Vagina (tissue), 2 donors: ENCODE measurements around the gene NFYA. TPM values are rescaled to one million over a fixed set of nuclear protein-coding genes. Genes with fewer than 3 reads are reported as not detected.

Experiments
- DNase-seq, 2 donors: peaks; one replicate each; pipeline ENCODE4 v3.0.0-alpha.2; 2017; ENCODE audit errors: extremely low spot score in 2 of 2
- H3K27ac ChIP-seq: fragments of 200-600 bp; sonication (generic); one replicate; pipeline ENCODE4 v1.5.1; 2019
- H3K27me3 ChIP-seq: fragments of 200-600 bp; sonication (generic); one replicate; pipeline ENCODE4 v1.5.1; 2019
- H3K36me3 ChIP-seq, 2 donors: fragments of 200-600 bp; sonication (generic); one replicate each; pipeline ENCODE4 v1.5.1; 2017 to 2019
- H3K4me1 ChIP-seq: fragments of 200-600 bp; sonication (generic); one replicate; pipeline ENCODE4 v1.5.1; 2019
- H3K4me3 ChIP-seq, 2 donors: fragments of 200-600 bp; sonication (generic); 1 replicate in 1 of 2; 2 replicates in 1 of 2; pipeline ENCODE4 v1.5.1; 2016 to 2019
- H3K9me3 ChIP-seq: fragments of 200-600 bp; sonication (generic); one replicate; pipeline ENCODE4 v1.5.1; 2019
- CTCF ChIP-seq, 3 experiments: fragments of 450-650 bp in 2 of 3; fragments of 200-600 bp in 1 of 3; sonication (generic) in 1 of 3; IDR thresholded peaks; one replicate each; pipeline ENCODE4 v1.5.1; 2017 to 2019; ENCODE audit warnings: antibody characterized with exemption in 3 of 3, mild to moderate bottlenecking in 2 of 3, moderate library complexity in 2 of 3
- POLR2A ChIP-seq, 2 donors: fragments of 450-650 bp; IDR thresholded peaks; one replicate each; pipeline ENCODE4 v1.6.1; 2017; ENCODE audit warnings: antibody characterized with exemption in 2 of 2, mild to moderate bottlenecking in 2 of 2, moderate library complexity in 2 of 2
- POLR2AphosphoS5 ChIP-seq, 2 donors: sonication (generic); formaldehyde crosslinking; IDR thresholded peaks; one replicate each; pipeline ENCODE4 v1.9.0; 2017; ENCODE audit warnings: antibody characterized with exemption in 2 of 2, mild to moderate bottlenecking in 2 of 2, low read depth in 1 of 2; ENCODE audit not compliant: insufficient read depth in 1 of 2
- intact Hi-C: fragments of 100-400 bp; cut with DNase I; formaldehyde crosslinking; loops from one replicate; pipeline ENCODE4 v1.15.1; 2023
- total RNA-seq: library from RNA; depleted of rRNA; stranded (reverse); fragments of >200 nt; gene quantifications from one replicate; pipeline ENCODE4 v1.2.3, GENCODE V29; 2016

Gene NFYA
- total RNA-seq, 1 donor from 2014 or later: 22.8 TPM

DNA sequence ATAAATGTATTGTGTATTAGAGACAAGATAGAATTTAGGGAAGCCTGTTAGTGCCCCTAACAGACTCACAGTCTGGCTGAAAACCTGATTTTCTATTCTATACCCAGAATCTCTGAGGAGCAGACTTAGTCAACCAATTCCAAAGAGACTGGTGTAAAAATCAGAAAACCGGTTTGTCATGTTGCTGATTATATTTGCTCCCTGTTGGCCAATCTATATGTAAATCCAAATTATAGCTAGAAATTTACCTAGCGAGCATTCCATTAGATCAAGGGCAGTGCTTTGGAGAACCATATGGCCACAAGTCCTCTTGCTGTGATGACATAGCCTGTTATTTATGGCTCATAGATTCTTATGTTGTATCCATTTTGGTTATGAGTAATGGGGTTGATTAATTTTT is 4.8 kb downstream of the NFYA start:
- no peak for DNase-seq
- intact Hi-C loops: no loop called here
- no peak for TF ChIP-seq CTCF (IDR thresholded peaks at IDR 0.05)
- TF ChIP-seq POLR2AphosphoS5 (IDR thresholded peaks at IDR 0.05; ENCODE audit: insufficient read depth in 1 of 2, low read depth in 1 of 2): no peak
- no peak for TF ChIP-seq POLR2A (IDR thresholded peaks at IDR 0.05)
- H3K36me3 ChIP-seq: peaks cover 0 to 24% of the 10 kb centered on the region in 2 donors
- peaks cover 27% of the 10 kb centered on the region for H3K4me1 ChIP-seq
- H3K4me3 ChIP-seq: no peak overlapping the region
- H3K27me3 ChIP-seq: no peaks in the 10 kb centered on the region
- H3K27ac ChIP-seq: no peak overlapping the region
- H3K9me3 ChIP-seq: no peaks in the 10 kb centered on the region

DNA sequence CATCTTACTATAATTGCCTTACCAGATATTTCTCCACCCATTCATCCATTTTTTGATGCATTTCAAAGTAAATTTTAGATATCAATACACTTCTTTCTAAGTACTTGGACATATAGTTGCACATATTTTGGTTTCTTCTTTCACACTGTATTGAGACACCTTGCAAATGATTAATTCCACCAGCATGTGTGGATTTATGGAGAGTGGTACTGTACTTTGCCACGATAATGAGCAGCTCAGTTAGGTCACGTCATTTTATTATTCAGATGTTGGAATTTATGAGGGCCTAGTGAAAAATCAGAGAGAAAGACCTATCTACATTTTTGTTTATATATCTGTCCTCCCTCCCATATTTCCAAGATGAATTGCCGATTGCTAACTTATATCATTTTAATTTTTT is 5.3 kb downstream of the NFYA start:
- no peak overlapping the region for H3K27ac ChIP-seq
- DNase-seq: no peak
- no peak for TF ChIP-seq CTCF (IDR thresholded peaks at IDR 0.05)
- TF ChIP-seq POLR2A (IDR thresholded peaks at IDR 0.05): no peak
- no peaks in the 10 kb centered on the region for H3K9me3 ChIP-seq
- H3K4me3 ChIP-seq: no peak overlapping the region
- intact Hi-C loops: no loop called here
- peaks cover 27% of the 10 kb centered on the region for H3K4me1 ChIP-seq
- no peaks in the 10 kb centered on the region for H3K27me3 ChIP-seq
- peaks cover 0 to 24% of the 10 kb centered on the region in 2 donors for H3K36me3 ChIP-seq

DNA sequence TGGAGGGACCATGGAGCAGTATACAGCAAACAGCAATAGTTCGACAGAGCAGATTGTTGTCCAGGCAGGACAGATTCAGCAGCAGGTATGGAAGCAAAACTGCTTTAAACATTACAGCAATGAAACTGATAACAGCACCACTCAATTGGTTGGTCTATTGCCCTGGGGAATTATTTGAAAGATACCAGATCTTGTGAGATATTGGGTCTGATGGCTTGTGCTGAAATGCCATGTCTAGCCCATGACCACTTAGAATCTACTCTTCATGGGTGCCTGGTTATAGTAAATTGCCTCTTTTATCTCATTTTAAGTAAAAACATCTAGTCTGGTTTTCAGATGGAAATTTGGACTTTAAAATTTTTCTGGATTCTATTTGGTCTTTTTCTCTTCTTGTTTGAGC is 6.3 kb downstream of the NFYA start:
- Histone ChIP-seq H3K4me3 (no peak overlapping the region), H3K36me3 (peaks cover 0 to 24% of the 10 kb centered on the region in 2 donors), H3K4me1 (peaks cover 25% of the 10 kb centered on the region), H3K27ac (no peak overlapping the region), H3K27me3 (no peaks in the 10 kb centered on the region), H3K9me3 (no peaks in the 10 kb centered on the region)
- DNase-seq: no peak
- intact Hi-C loops: no loop called here
- TF ChIP-seq CTCF (IDR thresholded peaks at IDR 0.05): no peak
- no peak for TF ChIP-seq POLR2A (IDR thresholded peaks at IDR 0.05)
- no peak for TF ChIP-seq POLR2AphosphoS5 (IDR thresholded peaks at IDR 0.05; ENCODE audit: insufficient read depth in 1 of 2, low read depth in 1 of 2)

DNA sequence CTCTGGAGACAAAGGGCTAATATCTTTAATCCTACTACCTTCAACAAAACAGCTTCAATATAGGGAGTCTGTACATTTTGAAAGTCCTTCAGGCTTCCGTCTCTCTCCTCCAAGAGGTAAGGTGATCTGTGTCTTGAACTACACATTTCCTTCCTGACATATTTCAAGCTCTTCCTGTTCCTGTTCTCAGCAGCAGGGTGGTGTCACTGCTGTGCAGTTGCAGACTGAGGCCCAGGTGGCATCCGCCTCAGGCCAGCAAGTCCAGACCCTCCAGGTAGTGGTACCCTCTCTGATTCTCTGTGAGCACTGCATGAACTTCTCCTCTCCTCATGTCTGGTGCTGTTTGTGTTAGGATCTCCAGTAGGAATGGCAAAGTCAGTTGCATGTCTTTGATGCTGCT is 7.8 kb downstream of the NFYA start:
- Histone ChIP-seq H3K4me1 (peaks cover 9% of the 10 kb centered on the region), H3K27ac (no peak overlapping the region), H3K9me3 (no peaks in the 10 kb centered on the region), H3K4me3 (no peak overlapping the region), H3K27me3 (no peaks in the 10 kb centered on the region), H3K36me3 (peaks cover 0 to 24% of the 10 kb centered on the region in 2 donors)
- intact Hi-C loops: no loop called here
- no peak for DNase-seq
- no peak for TF ChIP-seq POLR2AphosphoS5 (IDR thresholded peaks at IDR 0.05; ENCODE audit: insufficient read depth in 1 of 2, low read depth in 1 of 2)
- no peak for TF ChIP-seq CTCF (IDR thresholded peaks at IDR 0.05)
- no peak for TF ChIP-seq POLR2A (IDR thresholded peaks at IDR 0.05)

DNA sequence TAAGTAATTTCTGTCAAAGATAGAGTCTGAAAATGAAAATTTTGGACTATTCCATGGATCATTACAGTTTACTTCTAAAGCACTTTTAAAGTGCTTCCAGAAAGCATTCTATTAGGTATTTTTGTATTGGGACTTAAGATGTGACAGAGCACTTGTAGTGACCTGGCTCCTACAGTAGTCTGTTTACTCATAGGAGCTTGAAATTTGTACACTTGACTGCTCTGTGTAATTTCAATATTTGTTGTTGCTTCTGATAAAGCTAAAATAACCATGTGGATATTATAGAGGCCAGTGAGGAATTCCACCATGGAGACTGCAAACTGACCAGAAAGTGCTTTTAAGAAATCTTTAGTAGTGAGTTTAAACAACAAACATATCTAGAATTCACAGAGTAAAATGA is 10.3 kb downstream of the NFYA start:
- Histone ChIP-seq H3K4me3 (no peak overlapping the region), H3K27me3 (no peaks in the 10 kb centered on the region), H3K4me1 (no peaks in the 10 kb centered on the region), H3K36me3 (peaks cover 0 to 32% of the 10 kb centered on the region in 2 donors), H3K27ac (no peak overlapping the region), H3K9me3 (no peaks in the 10 kb centered on the region)
- intact Hi-C loops: no loop called here
- no peak for DNase-seq
- TF ChIP-seq CTCF (IDR thresholded peaks at IDR 0.05): no peak
- TF ChIP-seq POLR2A (IDR thresholded peaks at IDR 0.05): no peak
- no peak for TF ChIP-seq POLR2AphosphoS5 (IDR thresholded peaks at IDR 0.05; ENCODE audit: insufficient read depth in 1 of 2, low read depth in 1 of 2)
